Nephron (organoid): ENCODE data around the gene PRMT2.

Experiments used
- H3K27ac Mint-ChIP-seq, 3 experiments: 2 replicates each; pipeline ENCODE4 v1.8.0; 2020; ENCODE audit warnings: mixed read lengths in 3 of 3, mild to moderate bottlenecking in 2 of 3, moderate library complexity in 1 of 3
- H3K27me3 Mint-ChIP-seq: 2 replicates; pipeline ENCODE4 v1.8.0; 2021; ENCODE audit warnings: low read depth, mild to moderate bottlenecking, moderate library complexity, mixed read lengths
- H3K36me3 Mint-ChIP-seq: 2 replicates; pipeline ENCODE4 v1.8.0; 2020; ENCODE audit warnings: low read depth, mixed read lengths
- H3K4me1 Mint-ChIP-seq: 2 replicates; pipeline ENCODE4 v1.8.0; 2020; ENCODE audit warnings: mixed read lengths
- H3K4me3 Mint-ChIP-seq, 3 experiments: 2 replicates each; pipeline ENCODE4 v1.8.0; 2020; ENCODE audit warnings: mild to moderate bottlenecking in 3 of 3, mixed read lengths in 3 of 3, moderate library complexity in 2 of 3
- H3K9me3 Mint-ChIP-seq: 2 replicates; pipeline ENCODE4 v1.8.0; 2020; ENCODE audit warnings: mixed read lengths
- TF ChIP-seq, protein P1 (sequence below), 3 experiments: fragments of 200-600 bp; sonication (generic); IDR thresholded peaks; one replicate each; pipeline ENCODE4 v1.5.0; 2021; ENCODE audit warnings: antibody characterized with exemption in 3 of 3; ENCODE audit not compliant: unreplicated experiment in 3 of 3

The PRMT2 gene

DNA sequence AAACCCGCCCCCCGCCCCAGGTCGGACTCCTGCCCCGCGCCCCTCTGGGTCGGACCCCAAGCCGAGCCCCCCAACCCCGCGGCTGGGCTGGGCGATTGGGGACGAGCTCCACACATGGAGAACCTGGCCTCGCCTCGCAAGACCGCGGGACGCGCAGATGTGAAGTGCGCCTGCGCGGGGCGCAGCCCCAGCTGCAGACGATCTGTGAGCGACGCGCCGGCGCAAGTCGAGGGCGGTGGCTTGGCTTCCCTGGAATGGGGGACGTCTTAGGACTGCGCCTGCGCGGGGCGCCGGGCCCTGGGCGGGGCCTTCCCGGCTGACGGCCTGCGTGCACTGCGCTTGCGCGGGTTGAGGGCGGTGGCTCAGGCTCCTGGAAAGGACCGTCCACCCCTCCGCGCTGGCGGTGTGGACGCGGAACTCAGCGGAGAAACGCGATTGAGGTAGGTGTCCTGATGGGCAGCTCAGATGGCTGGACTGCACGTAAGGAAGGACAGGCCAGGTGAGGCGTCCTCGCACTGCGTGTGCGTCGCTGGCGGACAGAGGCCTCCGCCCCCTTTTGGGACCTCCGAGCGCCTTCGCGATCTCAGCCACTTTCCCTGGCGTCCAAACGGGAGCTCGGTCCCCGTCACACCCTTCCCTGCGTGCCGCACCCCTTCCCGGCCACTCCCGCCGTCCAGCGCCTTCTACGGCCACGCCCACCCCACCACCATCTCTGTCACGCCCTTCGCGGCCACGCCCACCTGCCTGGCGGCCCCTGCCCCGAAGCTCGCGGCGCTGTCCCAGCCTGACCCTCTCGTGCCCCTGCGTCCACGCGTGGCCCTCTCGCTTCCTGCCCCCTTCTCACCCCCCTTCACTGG lies at the start of gene PRMT2:
PRMT2 (plus strand) TSS at position 351 of the 857 bp plus-strand sequence. CDS start 1,278 bp downstream, outside the sequence.
- Mint-ChIP-seq H3K9me3 (peaks cover 2% of the 10 kb centered on the region), H3K27me3 (no peaks in the 10 kb centered on the region), H3K27ac (peak within 1 kb of the TSS; percentile 100), H3K4me1 (peaks cover 44% of the 10 kb centered on the region), H3K4me3 (peak within 1 kb of the TSS; percentile 98), H3K36me3 (peaks cover 25% of the 10 kb centered on the region)
- TF ChIP-seq, protein P1, sequence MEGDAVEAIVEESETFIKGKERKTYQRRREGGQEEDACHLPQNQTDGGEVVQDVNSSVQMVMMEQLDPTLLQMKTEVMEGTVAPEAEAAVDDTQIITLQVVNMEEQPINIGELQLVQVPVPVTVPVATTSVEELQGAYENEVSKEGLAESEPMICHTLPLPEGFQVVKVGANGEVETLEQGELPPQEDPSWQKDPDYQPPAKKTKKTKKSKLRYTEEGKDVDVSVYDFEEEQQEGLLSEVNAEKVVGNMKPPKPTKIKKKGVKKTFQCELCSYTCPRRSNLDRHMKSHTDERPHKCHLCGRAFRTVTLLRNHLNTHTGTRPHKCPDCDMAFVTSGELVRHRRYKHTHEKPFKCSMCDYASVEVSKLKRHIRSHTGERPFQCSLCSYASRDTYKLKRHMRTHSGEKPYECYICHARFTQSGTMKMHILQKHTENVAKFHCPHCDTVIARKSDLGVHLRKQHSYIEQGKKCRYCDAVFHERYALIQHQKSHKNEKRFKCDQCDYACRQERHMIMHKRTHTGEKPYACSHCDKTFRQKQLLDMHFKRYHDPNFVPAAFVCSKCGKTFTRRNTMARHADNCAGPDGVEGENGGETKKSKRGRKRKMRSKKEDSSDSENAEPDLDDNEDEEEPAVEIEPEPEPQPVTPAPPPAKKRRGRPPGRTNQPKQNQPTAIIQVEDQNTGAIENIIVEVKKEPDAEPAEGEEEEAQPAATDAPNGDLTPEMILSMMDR (IDR thresholded peaks at IDR 0.05; ENCODE audit: unreplicated experiment in 3 of 3), result no peak

DNA sequence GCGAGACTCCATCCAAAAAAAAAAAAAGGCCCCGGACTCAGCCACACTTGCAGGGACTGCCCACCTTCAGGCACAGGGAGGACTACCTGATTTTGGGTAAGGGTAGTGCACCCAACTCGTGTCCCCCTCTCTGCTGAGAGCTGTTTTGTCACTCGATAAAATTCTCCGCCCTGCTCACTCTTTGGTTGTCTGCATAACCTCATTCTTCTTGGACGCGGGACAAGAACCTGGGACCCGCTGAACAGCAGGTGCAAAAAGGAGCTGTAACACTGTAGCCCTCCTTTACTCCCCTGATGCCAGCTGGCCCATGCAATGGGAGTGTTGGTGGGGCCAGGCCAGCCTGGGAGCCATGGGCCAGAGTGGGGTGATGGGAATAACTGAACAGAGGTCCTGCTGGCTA lies 41.2 kb upstream of the PRMT2 start:
- TF ChIP-seq, protein P1 (IDR thresholded peaks at IDR 0.05; ENCODE audit: unreplicated experiment in 3 of 3), result no peak
- Mint-ChIP-seq H3K27me3 (no peaks in the 10 kb centered on the region), H3K9me3 (peaks cover 48% of the 10 kb centered on the region), H3K4me3 (no peak overlapping the region), H3K4me1 (peaks cover 6% of the 10 kb centered on the region), H3K36me3 (peaks cover 4% of the 10 kb centered on the region), H3K27ac (no peak overlapping the region)

DNA sequence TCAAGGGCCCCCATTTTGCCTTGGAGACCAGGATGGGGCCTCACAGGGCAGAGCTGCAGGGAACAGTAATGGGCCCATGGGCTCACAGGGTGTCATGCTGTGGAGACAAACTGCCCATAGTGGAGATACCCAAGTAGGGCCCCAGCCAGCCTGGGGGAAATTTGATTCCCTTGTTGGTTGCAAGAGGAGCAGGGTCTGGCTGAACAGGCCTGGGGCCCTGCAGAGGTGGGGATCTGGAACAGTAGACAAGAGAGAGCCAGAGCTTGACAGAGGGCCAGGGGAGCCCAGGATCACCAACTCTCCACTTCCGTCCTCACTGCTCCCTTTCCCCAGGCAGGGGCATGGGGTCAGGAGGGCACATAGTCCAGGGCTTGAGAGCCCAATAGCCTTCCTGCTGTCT lies 39.3 kb upstream of the PRMT2 start:
- Mint-ChIP-seq H3K4me3 (no peak overlapping the region), H3K27me3 (peaks cover 3% of the 10 kb centered on the region), H3K36me3 (no peaks in the 10 kb centered on the region), H3K27ac (no peak overlapping the region), H3K9me3 (peaks cover 28% of the 10 kb centered on the region), H3K4me1 (peaks cover 14% of the 10 kb centered on the region)
- TF ChIP-seq, protein P1 (IDR thresholded peaks at IDR 0.05; ENCODE audit: unreplicated experiment in 3 of 3), result no peak

DNA sequence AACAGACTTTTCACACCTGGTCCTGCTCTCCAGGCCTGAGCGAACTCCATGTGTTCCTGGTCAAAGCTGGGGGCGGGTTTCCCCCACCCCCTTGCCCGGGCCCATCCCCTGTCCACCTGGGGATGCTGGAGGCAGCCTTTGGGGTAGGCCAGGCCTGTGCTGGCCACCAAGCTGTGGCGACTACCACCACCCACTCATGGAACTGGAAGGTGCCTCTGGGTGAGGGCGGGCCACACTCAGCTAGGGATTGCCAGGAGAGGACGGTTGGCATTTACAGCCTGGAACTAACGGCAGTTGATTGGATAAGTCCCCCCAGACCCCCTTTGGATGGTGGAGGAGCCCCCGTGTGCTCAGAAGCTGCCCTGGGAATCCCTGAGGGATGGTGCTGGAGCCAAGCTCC lies 38.4 kb upstream of the PRMT2 start:
- Mint-ChIP-seq H3K27ac (no peak overlapping the region), H3K9me3 (peaks cover 21% of the 10 kb centered on the region), H3K27me3 (peaks cover 3% of the 10 kb centered on the region), H3K4me1 (peaks cover 19% of the 10 kb centered on the region), H3K36me3 (no peaks in the 10 kb centered on the region), H3K4me3 (no peak overlapping the region)
- TF ChIP-seq, protein P1 (IDR thresholded peaks at IDR 0.05; ENCODE audit: unreplicated experiment in 3 of 3), result no peak

DNA sequence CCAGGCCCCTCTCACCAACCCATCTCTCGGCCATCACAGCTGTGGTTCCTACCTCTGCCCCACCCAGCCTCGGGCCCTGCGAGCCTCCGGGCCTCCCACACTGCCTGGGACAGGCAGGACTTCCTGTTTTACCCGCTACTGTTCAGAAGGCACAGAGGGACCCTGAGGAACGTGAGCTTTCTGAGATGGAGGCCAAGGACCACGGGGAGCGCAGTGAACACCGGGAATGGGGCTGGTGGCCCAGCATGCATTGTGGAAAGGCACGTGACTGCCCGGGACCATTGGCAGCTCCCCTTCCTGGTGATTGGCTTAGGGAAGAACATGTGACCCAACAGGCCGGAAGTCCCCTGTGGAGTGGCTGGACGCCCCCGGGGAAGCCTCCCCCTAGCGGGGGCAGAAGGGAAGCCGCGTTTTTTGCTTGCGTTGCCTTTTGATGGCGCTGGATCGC lies 37.6 kb upstream of the PRMT2 start:
- peaks cover 16% of the 10 kb centered on the region for H3K9me3 Mint-ChIP-seq
- H3K36me3 Mint-ChIP-seq, result no peaks in the 10 kb centered on the region
- H3K4me3 Mint-ChIP-seq, result no peak overlapping the region
- TF ChIP-seq, protein P1 (IDR thresholded peaks at IDR 0.05; ENCODE audit: unreplicated experiment in 3 of 3), result no peak
- peaks cover 28% of the 10 kb centered on the region for H3K4me1 Mint-ChIP-seq
- H3K27me3 Mint-ChIP-seq, result peaks cover 3% of the 10 kb centered on the region
- H3K27ac Mint-ChIP-seq, result no peak overlapping the region
